DMS 273 (cell line): ENCODE data around the gene DIO3.

Source experiments
- DNase-seq: peaks from one replicate; lab custom pipeline; 2025; ENCODE audit not compliant: unreplicated experiment; lab: John Stamatoyannopoulos, UW

The DIO3 gene

GRCh38 chr14:101595887-101596721 is 34.8 kb downstream of the DIO3 start:
- peak; percentile 14 for DNase-seq

GRCh38 chr14:101596742-101597141 is 35.4 kb downstream of the DIO3 start:
- DNase-seq = no peak

- DNase-seq = no peak
These were observed 36.9 kb downstream of the DIO3 start for GRCh38 chr14:101598159-101598558.

GRCh38 chr14:101598571-101599233 is 37.4 kb downstream of the DIO3 start:
- no peak for DNase-seq

- DNase-seq = no peak
These were observed 38.1 kb downstream of the DIO3 start for GRCh38 chr14:101599234-101599885.

GRCh38 chr14:101600336-101600890 is 39.1 kb downstream of the DIO3 start:
- DNase-seq = no peak

- DNase-seq = no peak
These were observed 39.8 kb downstream of the DIO3 start for GRCh38 chr14:101600891-101601605.

GRCh38 chr14:101601606-101602465 is 40.5 kb downstream of the DIO3 start:
- DNase-seq = no peak

GRCh38 chr14:101602466-101602840 is 41.2 kb downstream of the DIO3 start:
- no peak for DNase-seq

- no peak for DNase-seq
These were observed 41.8 kb downstream of the DIO3 start for GRCh38 chr14:101603096-101603495.

- DNase-seq = no peak
These were observed 43.1 kb downstream of the DIO3 start for GRCh38 chr14:101604228-101604934.

GRCh38 chr14:101604935-101605780 is 43.9 kb downstream of the DIO3 start:
- DNase-seq = no peak

- no peak for DNase-seq
These were observed 44.5 kb downstream of the DIO3 start for GRCh38 chr14:101605836-101606235.
